GM21360 (cell line): ENCODE results near the gene FZR1.

ENCODE experiments used
- ATAC-seq: cut with Tn5 transposase; IDR thresholded peaks from one replicate; pipeline ENCODE4 v1.9.1; 2021; ENCODE audit warnings: mild to moderate bottlenecking, moderate library complexity; ENCODE audit not compliant: unreplicated experiment

FZR1 gene

GRCh38 chr19:3513229-3514140 lies 7.4 kb downstream of the FZR1 start:
- no peak for ATAC-seq

- no peak for ATAC-seq
Observed at GRCh38 chr19:3514930-3515329, 8.8 kb downstream of the FZR1 start.

DNA sequence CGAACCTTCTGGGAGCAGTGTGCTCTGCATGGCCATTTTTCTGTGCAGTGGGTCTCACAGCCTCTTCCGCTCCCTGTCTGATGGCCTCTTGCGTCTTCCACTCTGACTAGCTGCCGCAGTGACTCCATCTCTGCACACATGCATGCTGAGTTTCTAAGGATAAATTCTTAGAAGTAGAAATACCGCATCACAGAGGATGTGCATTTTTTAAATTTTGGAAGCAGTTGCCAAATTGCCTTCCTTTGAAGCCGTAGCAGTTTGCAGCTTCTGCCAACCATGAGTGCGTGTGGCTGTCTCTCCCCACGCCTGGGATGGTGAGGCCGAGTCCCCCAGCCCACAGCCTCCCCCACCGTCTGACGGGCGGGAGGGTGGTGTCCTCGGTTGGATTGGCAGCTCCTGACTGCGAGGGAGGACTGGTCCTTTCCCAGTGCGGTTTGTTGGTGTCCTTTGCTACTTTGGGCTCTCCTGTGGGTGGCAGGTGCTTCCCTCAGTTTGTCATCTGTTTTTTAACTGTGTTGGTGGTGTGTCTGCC lies 9.8 kb downstream of the FZR1 start:
- no peak for ATAC-seq

- no peak for ATAC-seq
Observed at GRCh38 chr19:3516675-3517207, 10.6 kb downstream of the FZR1 start.

DNA sequence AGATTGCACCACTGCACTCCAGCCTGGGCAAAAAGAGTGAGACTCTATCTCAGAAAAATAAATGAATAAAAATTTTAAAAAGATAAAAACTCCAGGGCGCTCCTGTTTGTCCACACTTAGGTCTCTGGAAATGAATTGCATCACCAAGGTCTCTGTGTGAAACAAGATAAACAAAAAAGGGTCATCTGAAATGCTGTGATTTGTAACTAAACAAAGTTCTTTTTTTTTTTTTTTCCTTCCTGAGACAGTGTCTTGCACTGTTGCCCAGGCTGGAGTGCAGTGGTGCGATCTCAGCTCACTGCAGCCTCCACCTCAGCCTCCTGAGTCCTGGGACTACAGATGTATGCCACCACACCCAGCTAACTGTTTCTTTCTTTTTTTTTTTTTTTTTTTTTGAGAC lies 11.5 kb downstream of the FZR1 start:
- no peak for ATAC-seq

GRCh38 chr19:3518255-3518654 lies 12.1 kb downstream of the FZR1 start:
- no peak for ATAC-seq

DNA sequence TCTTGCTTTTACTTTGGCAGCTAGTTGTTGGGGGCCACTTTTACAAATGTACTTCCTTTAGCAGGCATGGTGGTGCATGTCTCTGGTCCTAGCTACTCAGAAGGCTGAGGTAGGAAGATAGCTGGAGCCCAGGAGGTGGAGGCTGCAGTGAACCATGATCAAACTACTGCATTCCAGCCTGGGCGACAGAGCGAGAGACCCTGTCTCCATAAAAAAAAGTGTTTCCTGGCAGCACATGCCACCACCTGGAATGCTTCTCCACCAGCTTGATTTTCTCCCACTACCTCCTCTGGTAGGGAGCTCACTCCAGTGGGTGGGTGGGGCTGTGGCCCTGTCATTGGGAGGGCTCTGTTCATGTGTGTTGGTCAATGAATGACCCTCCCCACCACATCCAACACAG lies 12.5 kb downstream of the FZR1 start:
- ATAC-seq: no peak

- no peak for ATAC-seq
Observed at GRCh38 chr19:3519126-3519525, 13.0 kb downstream of the FZR1 start.

GRCh38 chr19:3520166-3521103 lies 14.3 kb downstream of the FZR1 start:
- no peak for ATAC-seq

DNA sequence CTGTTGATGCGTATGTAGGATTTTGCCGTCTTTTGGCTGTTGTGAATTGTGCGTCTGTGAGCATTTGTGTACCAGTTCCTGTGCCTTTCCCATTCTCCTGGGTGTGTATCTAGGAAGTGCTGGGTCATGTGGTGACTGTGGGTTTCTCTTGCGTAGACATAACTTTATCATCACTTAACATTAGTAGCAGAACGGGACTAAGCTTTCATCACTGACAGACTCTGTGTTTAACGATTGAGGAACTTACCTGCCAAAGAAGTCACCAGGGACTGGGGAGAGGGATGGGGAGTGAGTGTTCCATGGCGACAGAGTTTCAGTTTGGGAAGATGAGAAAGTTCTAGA lies 15.0 kb downstream of the FZR1 start:
- ATAC-seq: no peak

DNA sequence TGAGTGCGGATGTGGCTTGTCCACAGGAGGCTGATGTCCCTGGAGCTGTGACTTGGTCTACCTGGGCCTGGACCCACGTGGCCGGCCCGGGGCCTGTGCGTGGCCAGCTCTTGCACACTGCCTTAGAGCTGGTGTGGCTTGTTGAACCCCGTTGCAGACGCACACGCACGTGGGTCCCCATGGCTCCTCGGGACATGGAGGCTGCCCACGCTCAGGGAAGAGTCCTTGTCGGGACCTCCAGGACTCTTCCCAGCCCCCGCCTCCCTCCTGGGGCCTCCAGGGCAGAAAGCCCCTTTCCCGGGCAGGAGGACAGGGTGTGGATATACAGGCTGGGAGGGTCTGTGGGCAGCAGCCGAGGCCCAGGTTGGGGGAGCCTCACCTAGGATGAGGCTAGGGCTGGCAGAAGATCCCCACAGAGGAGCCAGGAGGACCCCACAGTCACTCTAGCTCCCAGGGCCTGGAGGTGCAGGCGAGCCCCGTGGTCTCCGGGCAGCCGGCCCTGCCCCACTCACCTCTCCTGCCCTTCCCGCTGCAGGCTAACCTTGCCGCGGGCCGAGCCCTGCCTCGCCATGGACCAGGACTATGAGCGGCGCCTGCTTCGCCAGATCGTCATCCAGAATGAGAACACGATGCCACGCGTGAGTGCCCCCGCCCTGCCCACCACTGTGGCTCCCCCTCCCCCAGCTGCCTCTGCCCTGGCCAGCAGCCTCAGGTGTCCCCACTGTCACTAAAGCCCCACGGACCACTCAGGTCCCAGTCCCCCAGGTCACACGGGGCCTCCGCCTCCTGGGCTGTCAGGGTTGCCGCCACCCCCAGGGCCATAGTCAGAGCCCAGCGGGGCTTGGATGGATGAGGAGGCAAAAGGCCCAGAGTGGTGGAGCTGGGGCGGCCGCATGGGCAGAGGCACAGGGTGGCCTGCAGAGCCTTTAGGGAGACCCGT lies 16.6 kb downstream of the FZR1 start:
- ATAC-seq: no peak

DNA sequence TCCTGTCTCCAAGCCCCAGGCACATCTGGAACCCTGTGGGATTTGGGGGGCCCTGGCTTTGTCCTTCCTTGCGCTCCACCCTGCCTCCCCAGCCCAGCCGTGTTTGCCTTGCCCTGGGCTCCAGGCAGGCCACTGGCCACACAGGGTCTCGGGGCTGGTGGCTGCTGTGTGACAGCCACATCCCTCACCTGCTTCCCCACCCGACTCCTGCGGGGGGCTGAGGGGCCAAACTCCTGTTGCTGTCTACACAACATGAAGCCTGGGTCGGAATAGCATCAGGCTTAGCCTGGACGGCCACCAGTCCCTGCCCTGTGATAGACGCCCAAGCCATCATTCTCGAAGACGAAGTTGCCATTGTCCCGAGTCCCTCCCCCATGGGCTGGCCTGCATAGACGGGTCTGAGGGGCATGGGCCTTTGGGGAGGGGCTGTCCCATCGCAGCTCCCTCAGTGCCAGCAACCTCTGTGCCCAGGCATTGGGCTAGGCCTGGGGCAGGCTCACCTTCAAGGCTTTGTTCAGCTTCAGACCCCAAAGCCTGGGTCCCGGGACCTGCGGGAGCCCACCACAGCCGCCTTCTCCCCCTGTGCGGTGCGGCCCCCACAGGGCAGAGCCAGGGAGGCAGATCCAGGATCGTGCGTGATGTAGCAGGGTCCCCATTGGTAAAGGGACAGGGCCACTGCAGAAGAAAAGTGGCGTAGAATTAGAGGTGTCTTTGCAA lies 17.4 kb downstream of the FZR1 start:
- no peak for ATAC-seq

DNA sequence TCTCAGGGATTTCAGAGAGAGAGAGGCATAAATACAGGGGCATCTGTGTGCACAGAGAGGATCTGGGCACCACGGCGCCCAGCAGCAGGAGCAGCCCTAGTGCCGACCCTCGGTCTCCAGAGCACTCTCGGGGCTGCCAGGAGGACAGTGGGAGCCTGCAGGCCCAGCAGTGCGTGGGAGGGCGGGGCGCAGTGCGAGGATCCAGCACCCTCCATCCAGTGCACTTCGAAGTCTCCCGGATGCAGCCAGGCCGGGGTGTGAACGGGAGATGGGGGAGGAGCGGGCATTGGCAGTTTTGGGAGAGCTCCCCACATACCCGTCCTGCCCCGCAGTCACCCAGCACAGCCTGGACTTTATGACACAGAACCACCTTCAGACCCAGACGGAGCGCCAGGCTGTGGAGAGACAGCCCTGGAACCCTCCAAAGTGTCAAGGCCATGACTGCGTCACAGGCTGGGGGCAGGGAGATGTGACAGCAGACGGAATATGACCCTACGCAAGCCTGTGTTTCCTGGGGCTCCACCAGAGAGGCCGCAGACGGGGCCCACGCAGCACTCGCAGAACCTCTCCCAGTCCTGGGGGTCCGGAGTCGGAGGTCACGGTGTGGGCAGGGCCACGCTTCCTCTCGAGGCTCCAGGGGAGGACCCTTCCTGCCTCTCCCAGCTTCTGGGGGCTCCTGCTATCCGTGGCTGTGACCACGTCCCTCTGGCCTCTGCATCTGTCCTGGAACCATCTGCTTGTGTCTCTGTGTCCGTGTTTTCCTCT lies 18.1 kb downstream of the FZR1 start:
- no peak for ATAC-seq

DNA sequence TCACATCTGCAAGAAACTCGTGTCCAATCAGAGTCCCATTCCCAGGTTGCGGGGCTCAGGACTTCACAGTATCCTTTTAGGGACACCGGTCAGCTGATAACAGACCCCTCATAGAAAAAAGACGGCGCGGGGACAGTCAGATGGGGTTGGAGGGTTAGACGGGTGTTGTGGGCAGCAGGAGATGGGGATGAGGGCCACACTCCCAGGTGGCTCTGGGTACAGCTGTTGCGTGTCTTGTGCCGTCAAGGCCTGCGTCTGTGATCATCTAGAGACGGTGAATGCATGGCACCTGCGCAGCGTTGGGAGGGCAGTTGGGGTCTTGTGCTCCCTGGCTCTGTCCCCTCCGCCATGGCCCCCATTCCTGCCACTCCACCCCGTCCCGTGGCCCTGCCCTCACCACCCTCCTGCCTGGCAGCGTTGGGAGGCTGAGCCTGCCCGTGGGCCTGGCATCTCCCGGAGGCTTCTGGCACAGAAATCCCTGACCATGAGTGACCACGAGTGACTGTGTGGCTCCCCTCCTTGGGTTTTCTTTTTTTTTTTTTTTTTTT lies 18.9 kb downstream of the FZR1 start:
- ATAC-seq: no peak

DNA sequence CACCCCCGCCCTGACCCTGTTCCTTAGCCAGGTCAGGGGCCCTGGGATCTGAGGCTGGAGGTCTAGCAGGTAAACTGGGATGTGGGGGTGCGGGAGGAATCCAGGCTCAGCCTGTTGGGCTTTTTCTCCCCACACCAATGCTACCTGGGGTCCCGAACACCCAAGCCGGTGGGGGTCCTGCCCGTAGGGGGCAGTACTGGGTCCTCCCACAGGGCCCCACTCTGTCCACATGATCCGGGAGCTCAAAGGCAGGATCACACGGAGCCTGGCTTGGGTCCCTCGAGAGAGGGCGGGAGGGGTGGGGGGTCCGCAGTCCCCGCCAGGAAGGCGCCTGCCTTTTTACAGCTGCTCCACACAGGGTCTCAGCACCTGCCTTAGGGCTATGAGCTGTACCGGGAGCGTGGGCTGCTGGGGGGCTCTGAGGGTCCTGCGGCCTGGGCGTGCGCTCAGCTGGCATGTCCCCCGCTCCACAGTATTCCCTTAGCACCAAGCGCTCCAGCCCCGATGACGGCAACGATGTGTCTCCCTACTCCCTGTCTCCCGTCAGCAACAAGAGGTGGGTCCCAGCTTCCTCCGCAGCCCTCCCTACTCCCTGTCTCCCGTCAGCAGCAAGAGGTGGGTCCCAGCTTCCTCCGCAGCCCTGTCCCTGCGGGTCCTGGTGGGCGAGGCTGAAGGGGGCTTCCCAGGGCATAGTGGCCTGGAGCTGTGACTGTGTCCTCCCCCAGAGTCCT lies 20.6 kb downstream of the FZR1 start:
- no peak for ATAC-seq

- ATAC-seq: no peak
Observed at GRCh38 chr19:3527238-3527910, 21.3 kb downstream of the FZR1 start.

GRCh38 chr19:3528080-3528479 lies 22.0 kb downstream of the FZR1 start:
- no peak for ATAC-seq
